Dermis blood vessel endothelial cell (primary cell): ENCODE data around the gene ITPRID1. TPM values are rescaled to one million over a fixed set of nuclear protein-coding genes. Genes with fewer than 3 reads are reported as not detected.
"Not testable (repeated sequence)": the region's sequence is repeated elsewhere in the genome, so short reads cannot be mapped to it uniquely, and the experiment has no call there.

ENCODE experiments used
- DNase-seq: peaks from one replicate; pipeline ENCODE4 v3.0.0; 2010
- total RNA-seq: library from RNA; depleted of rRNA; stranded (reverse); fragments of >200 nt; gene quantifications from 2 replicates; pipeline ENCODE4 v1.2.3, GENCODE V29; 2014

The ITPRID1 gene
- total RNA-seq, 1 donor from 2014 or later: not detected

DNA sequence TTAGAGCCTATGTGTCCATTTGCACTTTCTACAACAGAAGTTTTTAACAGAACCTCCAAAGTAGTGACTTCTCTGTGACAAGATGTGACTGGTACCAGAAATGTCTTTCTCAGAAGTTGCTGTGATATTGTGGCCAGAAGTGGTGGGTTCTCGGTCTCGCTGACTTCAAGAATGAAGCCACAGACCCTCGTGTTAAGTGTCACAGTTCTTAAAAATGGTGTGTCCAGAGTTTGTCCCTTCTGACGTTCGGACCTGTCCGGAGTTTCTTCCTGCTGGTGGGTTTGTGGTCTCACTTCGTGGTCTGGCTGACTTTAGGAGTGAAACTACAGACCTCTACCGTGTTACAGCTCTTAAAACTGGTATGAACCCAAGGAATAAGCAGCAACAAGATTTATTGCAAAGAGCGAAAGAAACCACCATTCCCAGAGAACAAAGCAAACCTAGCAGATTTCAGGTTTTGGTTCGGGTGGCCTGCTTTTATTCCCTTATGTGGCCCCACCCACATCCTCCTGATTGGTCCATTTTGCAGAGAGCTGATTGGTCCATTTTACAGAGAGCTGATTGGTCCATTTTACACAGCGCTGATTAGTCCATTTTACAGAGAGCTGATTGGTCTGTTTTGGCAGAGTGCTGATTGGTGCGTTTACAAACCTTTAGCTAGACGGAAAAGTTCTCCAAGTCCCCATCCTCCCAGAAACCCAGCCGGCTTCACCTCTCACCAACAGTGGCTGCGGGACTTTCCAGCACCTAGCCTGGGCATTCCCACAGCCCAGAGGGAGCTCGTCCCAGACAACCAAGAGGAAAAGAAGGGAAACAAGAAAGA is 3.0 kb downstream of the ITPRID1 start:
- no peak for DNase-seq

DNA sequence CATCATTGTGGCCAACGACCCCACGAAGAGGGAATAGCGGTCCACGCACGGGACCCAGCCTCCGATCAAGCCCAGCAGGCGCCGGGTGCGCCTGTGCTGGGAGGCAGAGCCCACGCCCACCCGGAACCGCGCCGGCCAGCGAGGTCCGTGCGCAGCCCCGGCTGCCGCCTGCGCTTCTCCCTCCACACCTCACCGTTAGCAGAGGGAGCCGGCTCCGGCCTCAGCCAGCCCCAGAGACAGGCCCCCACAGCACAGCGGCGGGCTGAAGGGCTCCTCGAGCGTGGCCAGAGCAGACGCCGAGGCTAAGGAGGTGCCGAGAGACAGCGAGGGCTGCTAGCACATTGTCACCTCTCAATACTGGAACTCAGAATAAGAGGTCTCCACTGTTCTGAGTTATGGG is 3.6 kb downstream of the ITPRID1 start:
- DNase-seq: no peak

DNA sequence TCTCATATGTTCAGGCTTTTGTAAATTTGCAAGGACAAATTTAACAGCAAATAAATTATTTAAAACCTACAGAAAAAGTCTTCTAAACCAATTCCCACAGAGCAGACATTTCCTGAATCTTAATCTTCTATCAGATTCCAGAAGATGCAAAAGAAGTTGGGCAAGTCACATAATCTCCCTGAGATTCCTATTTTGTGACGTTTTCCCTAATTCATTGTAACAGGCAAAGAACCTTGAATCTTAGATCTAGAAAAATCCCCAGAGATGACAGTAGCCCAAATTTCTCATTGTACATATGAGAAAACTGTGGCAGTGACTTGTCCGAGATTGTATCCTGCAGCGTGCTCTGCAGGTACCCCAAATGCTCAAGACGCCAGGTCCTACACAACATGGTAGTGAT is 4.9 kb downstream of the ITPRID1 start:
- no peak for DNase-seq

DNA sequence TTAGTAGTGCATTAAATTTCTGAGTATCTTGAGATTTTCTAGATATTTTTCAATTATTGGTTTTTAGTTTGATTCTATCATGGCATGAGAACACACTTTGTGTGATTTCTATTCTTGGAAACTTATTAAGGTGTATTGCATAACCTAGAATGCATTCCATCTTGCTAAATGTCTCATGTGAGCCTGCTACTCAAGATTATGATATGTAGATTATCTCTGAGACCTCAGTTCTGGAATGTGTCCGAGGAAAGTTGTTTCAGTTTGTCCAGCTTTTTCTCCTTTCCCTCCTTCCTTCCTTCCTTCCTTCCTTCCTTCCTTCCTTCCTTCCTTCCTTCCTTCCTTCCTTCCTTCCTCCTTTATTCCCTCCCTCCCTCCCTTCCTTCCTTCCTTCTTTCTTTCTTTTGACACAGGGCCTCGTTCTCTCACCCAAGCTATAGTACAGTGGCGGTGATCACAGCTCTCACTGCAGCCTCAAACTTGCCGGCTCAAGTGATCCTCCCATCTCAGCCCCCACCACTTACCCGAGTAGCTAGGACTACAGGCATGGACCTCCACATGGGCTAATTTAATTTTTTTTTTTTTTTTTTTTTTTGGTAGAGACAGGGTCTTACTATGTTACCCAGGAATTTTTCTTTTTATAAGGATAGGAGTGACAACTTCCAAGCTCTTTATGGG is 7.6 kb downstream of the ITPRID1 start:
- DNase-seq: no peak

DNA sequence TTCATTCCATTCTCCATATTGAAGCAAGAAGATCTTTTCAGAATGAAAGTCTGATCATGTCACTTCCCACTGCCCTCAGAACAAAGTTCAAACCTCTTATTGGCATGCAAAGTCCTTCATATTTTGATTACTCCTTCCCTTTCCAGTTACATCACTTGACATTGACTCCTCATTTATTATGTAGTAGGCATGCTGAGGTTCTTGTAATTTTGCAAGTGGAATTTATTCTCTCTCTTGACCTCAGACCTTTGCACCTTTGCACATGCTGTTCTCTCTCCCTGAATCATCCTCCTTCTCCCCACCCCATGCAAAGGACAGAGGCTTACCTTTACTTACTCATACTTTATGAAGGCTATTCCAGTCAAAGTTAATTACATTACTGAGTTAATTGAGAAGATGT is 13.0 kb downstream of the ITPRID1 start:
- no peak for DNase-seq

DNA sequence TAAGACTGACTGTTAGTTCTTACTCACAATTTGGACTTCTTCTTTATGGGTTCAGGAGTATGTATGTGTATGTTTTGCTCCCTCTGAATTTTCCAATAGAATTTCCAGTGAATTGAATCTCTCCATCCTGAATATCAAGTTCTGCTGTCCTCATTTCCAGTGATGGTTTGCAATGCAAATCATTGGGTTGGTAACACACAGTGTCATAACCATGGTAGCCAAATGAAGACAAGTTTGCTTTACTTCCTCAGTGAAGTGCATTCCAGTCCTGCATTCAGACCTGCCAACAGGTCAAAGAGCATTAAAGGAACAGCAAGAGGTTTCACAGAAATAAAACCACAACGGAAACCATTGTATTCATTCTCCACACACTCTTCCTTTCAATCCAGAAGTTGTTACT is 15.2 kb downstream of the ITPRID1 start:
- DNase-seq: no peak

DNA sequence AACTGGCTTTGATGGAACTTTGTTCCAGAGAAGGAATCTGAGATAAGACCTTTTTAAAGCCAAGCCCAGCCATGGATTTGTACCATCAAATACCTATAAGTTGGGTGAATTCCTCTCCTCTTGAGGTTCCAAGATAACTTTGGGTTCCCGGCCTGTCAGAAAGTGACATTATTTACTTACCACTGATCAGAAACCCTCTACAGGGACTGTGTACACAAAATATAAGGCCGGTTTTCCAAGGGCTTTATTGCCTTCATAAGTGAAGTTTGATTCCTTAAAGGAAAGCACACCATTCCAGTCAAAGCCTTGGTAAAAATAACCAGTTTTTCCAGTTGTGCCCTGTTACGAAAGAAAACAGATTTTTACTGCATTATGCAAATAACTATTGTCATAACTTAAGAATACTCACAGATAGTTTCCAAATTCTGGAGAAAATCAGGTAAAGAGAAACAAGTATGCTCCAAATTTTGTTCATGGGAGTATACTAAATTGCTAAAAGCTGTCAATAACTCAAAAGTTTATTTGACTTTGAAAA is 26.8 kb downstream of the ITPRID1 start:
- not testable (repeated sequence) for DNase-seq

DNA sequence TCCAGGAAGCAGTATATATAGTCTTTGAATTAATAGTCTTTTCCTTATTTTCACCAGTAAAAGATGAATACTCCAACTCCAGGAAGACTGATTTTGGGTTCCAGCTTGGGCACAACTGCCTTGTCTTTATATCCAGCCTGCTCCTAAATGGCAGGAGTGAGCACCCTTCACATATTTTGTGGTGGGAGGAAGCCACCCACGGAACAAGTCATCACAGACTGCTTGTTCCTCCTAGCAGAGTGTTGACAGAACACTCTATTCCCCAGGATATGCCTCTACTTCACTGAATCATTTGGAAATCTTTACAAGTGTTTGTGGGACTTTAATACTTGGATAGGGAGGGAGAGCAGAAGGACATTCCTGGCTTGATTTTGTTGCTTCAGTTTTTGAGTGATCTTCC is 31.7 kb downstream of the ITPRID1 start:
- DNase-seq: no peak

DNA sequence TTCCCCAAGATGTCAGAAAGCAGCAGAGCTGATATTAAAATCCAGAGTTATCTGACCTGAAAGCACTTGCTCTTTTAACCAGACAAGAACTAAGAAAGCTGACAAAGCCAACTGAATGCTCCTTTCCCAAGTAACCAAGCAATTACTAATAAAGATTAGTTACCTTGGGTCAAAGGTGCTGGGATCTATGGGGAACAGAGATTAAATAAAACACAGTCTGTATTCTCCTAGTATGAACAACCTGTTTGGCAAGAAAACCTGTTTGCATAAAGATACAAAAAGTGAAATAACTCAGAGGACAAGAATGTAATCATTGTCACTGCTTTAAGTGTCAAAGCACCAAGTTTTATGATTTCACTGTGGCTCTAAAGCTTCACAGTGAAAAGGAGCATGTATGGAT is 35.7 kb downstream of the ITPRID1 start:
- DNase-seq: no peak

DNA sequence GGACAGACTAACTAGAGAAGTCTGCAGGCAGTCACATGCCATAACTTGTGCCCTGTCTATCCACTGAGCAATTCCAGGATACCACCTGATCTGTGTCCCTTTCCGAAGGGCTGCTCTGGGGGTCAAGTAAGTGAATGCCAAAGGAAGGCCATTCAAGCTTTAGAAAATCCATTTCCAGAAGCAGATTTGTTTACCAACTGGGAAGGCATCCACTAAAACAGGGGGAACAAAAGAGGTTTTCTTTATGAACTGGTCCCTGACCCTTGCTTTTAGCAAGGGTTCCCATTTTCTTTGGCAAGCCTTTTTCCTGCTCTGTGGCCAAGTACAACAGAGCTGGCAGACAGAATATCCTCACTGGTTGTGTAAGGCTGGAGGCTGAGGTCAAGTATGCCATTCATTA is 36.5 kb downstream of the ITPRID1 start:
- no peak for DNase-seq

DNA sequence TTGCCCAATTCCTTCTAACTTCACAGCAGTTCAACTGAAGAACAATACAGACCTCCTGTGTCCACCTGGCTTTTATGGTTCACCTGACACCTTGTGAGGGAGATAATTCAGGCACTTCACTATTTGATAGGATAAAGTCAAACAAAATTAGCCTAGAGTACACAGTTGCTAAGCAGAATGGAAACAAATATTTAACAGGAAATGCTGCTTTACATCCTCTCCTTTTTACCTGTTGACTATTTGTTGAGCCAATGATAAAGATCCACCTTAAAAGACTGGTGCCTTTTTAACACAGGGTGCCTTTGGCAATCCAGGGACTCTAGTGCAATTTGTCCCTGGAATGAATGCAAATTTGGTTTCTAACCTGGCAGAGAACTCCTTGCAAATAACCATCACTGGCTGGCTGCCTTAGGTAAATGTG is 39.8 kb downstream of the ITPRID1 start:
- DNase-seq: no peak

DNA sequence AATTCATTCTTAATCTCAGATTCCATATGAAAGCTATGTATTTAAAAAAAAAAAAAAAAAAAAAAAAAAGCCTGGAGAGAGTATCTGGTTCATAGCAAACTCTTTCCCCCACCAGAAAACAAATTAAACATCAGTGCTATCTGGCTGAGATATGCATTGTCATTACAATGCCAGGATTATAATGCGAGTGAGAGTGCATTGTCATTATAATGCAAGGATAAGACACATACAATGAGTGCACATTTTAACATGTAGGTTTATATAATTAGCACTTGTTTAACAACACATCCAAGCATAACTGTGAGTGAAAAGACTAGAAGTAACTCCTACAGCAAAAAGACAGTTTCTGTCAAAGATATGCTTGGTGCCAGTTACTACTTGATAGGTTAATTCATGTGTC is 48.1 kb downstream of the ITPRID1 start:
- no peak for DNase-seq

DNA sequence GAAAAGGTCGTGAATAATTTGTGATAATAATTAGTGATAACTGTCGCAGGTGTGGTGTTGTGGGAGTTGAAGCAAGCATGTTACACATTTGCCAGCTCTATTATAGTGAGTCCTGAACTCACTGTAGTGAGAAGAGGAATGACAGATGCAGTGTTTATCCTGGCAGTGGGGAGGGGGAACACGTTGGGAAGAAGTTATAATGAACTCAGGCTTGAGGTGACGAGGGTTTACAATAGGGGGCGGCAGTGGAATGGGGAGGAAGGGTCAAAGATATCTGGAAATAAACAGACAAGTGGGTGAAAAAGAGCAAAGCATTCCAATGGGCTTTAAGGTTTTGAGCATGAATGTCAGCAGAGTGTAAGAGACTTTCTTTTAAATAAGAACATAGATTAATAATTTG is 49.6 kb downstream of the ITPRID1 start:
- DNase-seq: no peak

DNA sequence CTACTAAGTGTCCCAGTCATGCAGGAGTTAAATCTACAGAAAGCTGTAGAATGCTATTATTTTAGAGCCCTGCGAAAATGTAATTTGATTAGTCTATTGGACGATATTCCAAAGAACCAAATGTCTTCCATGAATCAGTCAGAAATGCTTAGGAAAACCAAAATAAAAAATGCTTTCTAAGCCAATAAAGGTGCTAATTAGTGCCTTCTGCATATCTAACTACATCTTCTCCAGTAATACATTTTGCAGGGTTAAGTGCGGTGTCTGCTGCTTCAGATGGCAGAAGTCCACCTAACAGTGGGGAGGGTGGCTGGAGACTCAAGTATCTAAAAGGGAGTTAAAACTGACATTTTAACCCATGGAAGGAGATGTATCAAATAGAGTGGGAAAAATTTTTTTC is 50.1 kb downstream of the ITPRID1 start:
- DNase-seq: no peak

DNA sequence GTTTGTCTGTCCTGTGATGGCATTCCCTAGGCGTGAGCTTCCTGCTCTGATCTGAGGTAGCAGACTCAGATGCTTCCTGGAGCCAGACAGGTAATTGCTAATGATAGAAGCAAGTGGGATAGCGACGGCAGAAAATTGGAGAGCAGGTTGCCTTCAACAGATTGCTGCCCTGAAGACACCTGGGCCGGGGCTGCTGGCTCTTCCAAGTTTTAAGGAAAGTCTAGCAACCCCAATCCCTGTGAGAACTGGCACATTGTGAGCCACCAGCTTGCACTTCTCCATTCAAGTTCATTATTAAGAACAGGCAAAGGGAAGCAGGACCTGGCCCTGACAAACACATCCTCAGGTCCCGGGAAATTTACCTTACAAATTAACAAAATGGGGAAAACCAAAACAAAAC is 50.8 kb downstream of the ITPRID1 start:
- no peak for DNase-seq

DNA sequence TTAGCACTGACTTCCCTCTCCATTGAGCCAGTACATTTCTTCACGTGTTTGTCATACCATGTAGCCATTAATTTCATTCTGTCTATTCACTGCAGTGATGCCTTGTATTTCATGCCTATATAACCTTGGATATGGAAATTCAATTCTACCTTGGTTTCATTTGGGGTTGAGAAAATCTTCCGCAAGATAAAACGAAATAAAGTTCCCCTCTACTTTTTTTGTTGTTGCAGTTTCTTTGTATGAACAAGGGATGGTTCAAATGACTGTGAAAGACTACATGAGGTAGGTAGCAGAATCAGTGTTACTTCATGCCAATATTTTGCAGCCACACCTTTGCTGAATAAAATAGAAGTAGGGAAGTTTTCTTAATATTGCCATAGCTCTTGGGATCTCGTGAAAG is 55.6 kb downstream of the ITPRID1 start:
- DNase-seq: no peak

DNA sequence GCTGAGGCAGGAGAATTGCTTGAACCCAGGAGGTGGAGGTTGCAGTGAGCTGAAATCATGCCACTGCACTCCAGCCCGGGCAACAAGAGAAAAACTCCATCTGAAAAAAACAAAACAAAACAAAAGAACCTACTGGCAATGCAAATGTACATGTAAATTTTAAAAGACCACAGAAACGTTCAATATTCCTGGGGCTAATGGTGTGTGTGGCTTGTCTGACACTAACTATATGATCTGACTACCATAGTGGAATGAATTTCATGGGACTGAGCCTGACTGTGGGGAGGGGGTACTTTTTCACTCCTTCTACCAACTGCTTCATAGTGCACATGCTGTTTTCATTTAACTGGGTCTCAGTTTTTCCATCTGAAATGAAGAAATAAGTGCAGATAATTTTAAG is 69.6 kb downstream of the ITPRID1 start:
- DNase-seq: no peak

DNA sequence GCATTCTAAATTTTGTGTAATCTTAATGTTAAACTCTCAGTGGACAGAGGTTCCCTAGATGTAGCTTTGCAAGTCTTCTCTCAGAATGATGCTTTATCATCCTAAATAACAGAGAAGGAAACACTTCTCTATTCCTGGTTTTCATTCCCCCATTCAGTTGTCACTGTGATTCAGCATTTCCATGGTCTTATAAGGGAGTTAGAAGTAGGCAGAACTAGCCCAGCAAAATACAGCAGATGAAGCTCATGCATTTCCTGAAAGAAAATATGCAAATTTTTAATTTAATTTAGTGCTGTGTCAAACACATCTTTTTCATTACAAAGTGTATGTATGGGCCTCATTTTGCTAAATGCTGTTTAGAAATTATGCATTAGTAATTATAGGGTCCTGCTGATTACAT is 70.1 kb downstream of the ITPRID1 start:
- DNase-seq: no peak

DNA sequence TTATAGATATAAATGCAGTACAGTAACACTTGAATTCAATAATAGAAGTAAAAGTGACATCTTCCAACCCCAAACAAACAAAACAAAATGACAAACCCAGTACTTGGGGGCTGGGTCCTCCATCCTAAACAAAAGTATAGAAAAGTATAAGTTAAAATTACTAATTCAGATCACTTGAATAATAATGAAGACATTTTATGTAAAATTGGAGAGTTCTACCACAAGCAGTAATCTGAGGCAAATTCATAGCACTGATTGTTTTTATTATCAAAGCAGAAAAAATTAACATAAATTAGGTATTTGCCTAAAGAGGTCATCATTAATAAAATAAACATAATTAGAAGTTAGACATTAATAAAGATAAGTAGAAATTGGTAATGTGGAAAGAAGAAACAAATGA is 81.5 kb downstream of the ITPRID1 start:
- no peak for DNase-seq

DNA sequence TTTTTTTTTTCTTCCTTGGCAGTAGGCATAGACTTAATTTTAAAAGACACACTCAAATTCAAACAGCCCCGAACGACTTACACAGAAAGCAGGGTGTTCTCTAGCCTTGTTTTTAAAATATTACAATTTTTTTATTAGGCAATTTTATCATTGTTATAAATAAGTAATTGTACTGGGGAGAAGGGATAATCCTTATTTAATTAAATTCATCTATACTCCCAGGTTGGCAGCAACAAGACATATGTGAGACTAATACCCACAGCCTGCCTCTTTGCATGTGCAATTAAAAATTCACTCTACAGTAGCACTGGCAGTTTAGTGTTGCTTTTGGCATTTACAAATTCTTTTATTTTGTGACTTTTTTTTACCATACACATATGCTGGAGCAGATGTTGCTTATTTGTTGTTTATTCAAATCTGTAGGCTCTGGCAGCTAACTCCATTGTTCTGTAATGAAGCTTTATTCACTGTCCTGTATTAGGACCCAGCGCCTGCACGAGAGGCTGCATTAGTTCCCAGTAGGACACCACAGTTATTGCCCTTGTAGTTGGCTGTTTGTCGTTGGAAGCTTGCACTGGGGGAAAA is 88.2 kb downstream of the ITPRID1 start:
- DNase-seq: no peak

DNA sequence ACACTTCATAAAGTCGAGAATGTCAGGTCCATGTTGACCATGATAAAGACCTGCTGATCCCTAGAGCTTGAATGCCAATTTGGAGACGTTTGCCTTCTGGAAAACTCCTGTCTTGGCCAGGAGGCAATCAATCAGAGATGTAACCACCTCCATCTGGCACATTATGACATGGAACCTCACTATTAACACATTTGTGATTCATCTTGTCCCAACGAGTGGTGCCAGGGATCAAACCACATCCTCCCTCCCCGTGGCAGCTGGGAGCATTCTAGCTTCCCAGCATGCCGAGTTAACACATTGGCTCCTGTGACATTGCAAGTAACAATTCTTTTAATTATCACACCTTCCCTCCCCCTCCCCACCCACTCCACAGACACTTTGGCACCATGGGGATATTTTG is 89.2 kb downstream of the ITPRID1 start:
- no peak for DNase-seq

DNA sequence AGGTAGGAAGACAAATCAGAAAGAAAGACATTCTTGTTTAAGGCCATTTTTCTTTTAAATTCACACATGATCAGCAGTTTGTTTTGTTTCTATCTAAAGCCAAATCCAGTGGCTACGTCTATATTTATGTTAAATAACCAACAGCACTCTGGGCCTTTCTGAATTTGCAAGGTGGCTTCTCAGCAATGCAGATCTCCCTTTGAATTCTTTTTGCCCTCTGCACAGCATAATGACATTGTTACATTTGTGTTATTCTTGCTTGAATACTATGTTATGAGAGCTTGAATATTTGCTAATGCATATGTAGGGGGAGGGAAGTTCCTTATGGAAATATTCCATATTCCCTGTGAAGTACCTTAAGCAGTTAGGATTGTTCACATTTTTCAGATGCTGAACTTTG is 99.7 kb downstream of the ITPRID1 start:
- DNase-seq: no peak

DNA sequence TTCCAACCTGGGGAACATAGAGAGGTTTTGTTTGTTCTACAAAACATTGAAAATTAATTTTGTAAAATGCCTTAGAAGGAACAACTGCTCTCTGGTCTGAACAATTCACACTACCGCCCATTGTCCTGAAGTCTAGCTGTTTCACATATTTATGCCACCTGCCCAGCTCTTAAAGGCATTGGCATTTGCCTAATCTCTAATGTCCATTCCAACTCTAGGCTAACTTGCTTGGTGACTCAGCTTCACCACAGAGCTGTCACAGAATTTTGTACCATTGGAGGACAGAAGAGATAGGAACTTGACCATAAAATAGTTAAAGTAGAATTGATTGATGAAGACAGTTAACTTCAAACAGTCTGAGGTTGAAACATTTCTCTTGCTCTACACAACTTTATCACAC is 119.6 kb downstream of the ITPRID1 start:
- no peak for DNase-seq
